Activated T-cell treated with anti-CD3 and anti-CD28 coated beads, Interleukin-2, amount 50 U/mL, for 1 hour (primary cell): ENCODE data around the gene PHPT1.
A peak's percentile ranks its signal among the peaks of the same experiment; 100 is the strongest.
"Not testable (repeated sequence)": the region's sequence is repeated elsewhere in the genome, so short reads cannot be mapped to it uniquely, and the experiment has no call there.

Source experiments
- DNase-seq: peaks from one replicate; pipeline ENCODE4 v3.0.0-alpha.2; 2020

PHPT1 gene

GRCh38 chr9:136861874-136862457 is 12.8 kb downstream of the PHPT1 start:
- DNase-seq: no peak

GRCh38 chr9:136862849-136863622 is 13.8 kb downstream of the PHPT1 start:
- no peak for DNase-seq

GRCh38 chr9:136863623-136864273 is 14.5 kb downstream of the PHPT1 start:
- no peak for DNase-seq

GRCh38 chr9:136865041-136865767 is 16.0 kb downstream of the PHPT1 start:
- DNase-seq: peak; percentile 19

- DNase-seq: no peak
These were observed 16.5 kb downstream of the PHPT1 start for GRCh38 chr9:136865768-136866103.

- not testable (repeated sequence) for DNase-seq
These were observed 17.8 kb downstream of the PHPT1 start for GRCh38 chr9:136866898-136867421.

GRCh38 chr9:136867480-136867879 is 18.3 kb downstream of the PHPT1 start:
- DNase-seq: no peak

- DNase-seq: no peak
These were observed 18.7 kb downstream of the PHPT1 start for GRCh38 chr9:136867917-136868316.

- no peak for DNase-seq
These were observed 19.4 kb downstream of the PHPT1 start for GRCh38 chr9:136868644-136869043.

- DNase-seq: not testable (repeated sequence)
These were observed 20.4 kb downstream of the PHPT1 start for GRCh38 chr9:136869611-136870010.

GRCh38 chr9:136875155-136875554 is 25.9 kb downstream of the PHPT1 start:
- no peak for DNase-seq

- DNase-seq: no peak
These were observed 27.3 kb downstream of the PHPT1 start for GRCh38 chr9:136876476-136876875.

GRCh38 chr9:136880651-136881050 is 31.4 kb downstream of the PHPT1 start:
- no peak for DNase-seq

GRCh38 chr9:136881691-136882108 is 32.5 kb downstream of the PHPT1 start:
- no peak for DNase-seq

- DNase-seq: peak; percentile 85
These were observed 33.1 kb downstream of the PHPT1 start for GRCh38 chr9:136882109-136882946.

GRCh38 chr9:136882947-136883283 is 33.7 kb downstream of the PHPT1 start:
- not testable (repeated sequence) for DNase-seq

GRCh38 chr9:136883670-136884069 is 34.5 kb downstream of the PHPT1 start:
- DNase-seq: not testable (repeated sequence)

GRCh38 chr9:136885950-136886578 is 36.9 kb downstream of the PHPT1 start, which contains the start of gene TRAF2:
Gene TRAF2 (plus strand): TSS chr9:136886516. CDS start chr9:136898741, 12,225 bp downstream.
- DNase-seq: peak; percentile 98

GRCh38 chr9:136886610-136887597 is 37.7 kb downstream of the PHPT1 start:
- DNase-seq: no peak

- no peak for DNase-seq
These were observed 39.2 kb downstream of the PHPT1 start for GRCh38 chr9:136888454-136888853.
